ENCODE results near the gene NLRX1. TPM values are rescaled to one million over a fixed set of nuclear protein-coding genes. Genes with fewer than 3 reads are reported as not detected.

NLRX1 gene
- total RNA-seq, 1 donor from 2014 or later, result 35.9 TPM

- intact Hi-C loops (cut with DNase I), result no loop called here
- no peaks in the 10 kb centered on the region for H3K27me3 ChIP-seq
- H3K9me3 ChIP-seq, result no peaks in the 10 kb centered on the region
- H3K4me3 ChIP-seq, result no peak overlapping the region
- no peak overlapping the region for H3K27ac ChIP-seq
- TF ChIP-seq CTCF (IDR thresholded peaks at IDR 0.05), result no peak
- peaks cover 43 to 44% of the 10 kb centered on the region in 2 donors for H3K36me3 ChIP-seq
- DNase-seq (ENCODE audit: low spot score in 2 of 2), result no peak
- peaks cover 0 to 3% of the 10 kb centered on the region in 2 donors for H3K4me1 ChIP-seq
These were observed 7.1 kb downstream of the NLRX1 start for GRCh38 chr11:119175493-119176077.

- intact Hi-C loops (cut with DNase I), result no loop called here
- no peak for TF ChIP-seq CTCF (IDR thresholded peaks at IDR 0.05)
- Histone ChIP-seq H3K27me3 (no peaks in the 10 kb centered on the region), H3K9me3 (no peaks in the 10 kb centered on the region), H3K4me3 (no peak overlapping the region), H3K27ac (no peak overlapping the region), H3K4me1 (peaks cover 0 to 3% of the 10 kb centered on the region in 2 donors), H3K36me3 (peaks cover 59 to 61% of the 10 kb centered on the region in 2 donors)
- DNase-seq (ENCODE audit: low spot score in 2 of 2), result no peak
These were observed 9.7 kb downstream of the NLRX1 start for GRCh38 chr11:119178166-119178680.

GRCh38 chr11:119179342-119179741, 10.8 kb downstream of the NLRX1 start:
- Histone ChIP-seq H3K4me3 (no peak overlapping the region), H3K27me3 (no peaks in the 10 kb centered on the region), H3K4me1 (peaks cover 0 to 3% of the 10 kb centered on the region in 2 donors), H3K9me3 (no peaks in the 10 kb centered on the region), H3K27ac (no peak overlapping the region), H3K36me3 (peaks cover 49 to 57% of the 10 kb centered on the region in 2 donors)
- intact Hi-C loops (cut with DNase I), result no loop called here
- TF ChIP-seq CTCF (IDR thresholded peaks at IDR 0.05), result no peak
- no peak for DNase-seq (ENCODE audit: low spot score in 2 of 2)

GRCh38 chr11:119179983-119180382, 11.5 kb downstream of the NLRX1 start:
- H3K4me1 ChIP-seq, result peaks cover 0 to 3% of the 10 kb centered on the region in 2 donors
- H3K9me3 ChIP-seq, result no peaks in the 10 kb centered on the region
- intact Hi-C loops (cut with DNase I), result no loop called here
- H3K36me3 ChIP-seq, result peaks cover 42 to 51% of the 10 kb centered on the region in 2 donors
- DNase-seq (ENCODE audit: low spot score in 2 of 2), result no peak
- TF ChIP-seq CTCF (IDR thresholded peaks at IDR 0.05), result no peak
- no peak overlapping the region for H3K4me3 ChIP-seq
- H3K27me3 ChIP-seq, result no peaks in the 10 kb centered on the region
- no peak overlapping the region for H3K27ac ChIP-seq

GRCh38 chr11:119180729-119181676, 12.5 kb downstream of the NLRX1 start:
- no peak for TF ChIP-seq CTCF (IDR thresholded peaks at IDR 0.05)
- Histone ChIP-seq H3K36me3 (peaks cover 35 to 41% of the 10 kb centered on the region in 2 donors), H3K4me3 (no peak overlapping the region), H3K27ac (no peak overlapping the region), H3K27me3 (no peaks in the 10 kb centered on the region), H3K9me3 (no peaks in the 10 kb centered on the region), H3K4me1 (peaks cover 0 to 3% of the 10 kb centered on the region in 2 donors)
- intact Hi-C loops (cut with DNase I), result no loop called here
- DNase-seq (ENCODE audit: low spot score in 2 of 2), result no peak

Data from ascending aorta (tissue), 2 donors.